Endodermal cell (in vitro differentiated cells): Measurements from ENCODE around the gene ZHX3. TPM values are rescaled to one million over a fixed set of nuclear protein-coding genes. Genes with fewer than 3 reads are reported as not detected.
A peak's percentile ranks its signal among the peaks of the same experiment; 100 is the strongest.

Experiments used
- DNase-seq: peaks from one replicate; pipeline ENCODE4 v3.0.0-alpha.2; 2017
- H3K27ac ChIP-seq: 2 replicates; pipeline ENCODE4 v1.5.1; 2013; ENCODE audit warnings: mild to moderate bottlenecking, low read depth, low read length, moderate library complexity
- H3K27me3 ChIP-seq: 2 replicates; pipeline ENCODE4 v1.6.1; 2013; ENCODE audit warnings: mild to moderate bottlenecking, low read length, moderate library complexity; ENCODE audit not compliant: insufficient read depth, control insufficient read depth, poor library complexity, severe bottlenecking
- H3K36me3 ChIP-seq: 2 replicates; pipeline ENCODE4 v1.7.0; 2013; ENCODE audit warnings: mild to moderate bottlenecking, low read length, moderate library complexity; ENCODE audit not compliant: control insufficient read depth, insufficient read depth
- H3K4me1 ChIP-seq: one replicate; pipeline ENCODE4 v1.7.0; 2013; ENCODE audit warnings: low read length; ENCODE audit not compliant: control insufficient read depth, insufficient read depth
- H3K4me3 ChIP-seq: 2 replicates; pipeline ENCODE4 v1.5.1; 2013; ENCODE audit warnings: mild to moderate bottlenecking, low read length, moderate library complexity
- H3K9ac ChIP-seq: 2 replicates; pipeline ENCODE4 v1.6.1; 2013; ENCODE audit warnings: mild to moderate bottlenecking, low read length, moderate library complexity; ENCODE audit not compliant: poor library complexity, severe bottlenecking; ENCODE audit errors: extremely low read depth
- H3K9me3 ChIP-seq: 2 replicates; pipeline ENCODE4 v1.6.1; 2013; ENCODE audit warnings: mild to moderate bottlenecking, low read length, moderate library complexity; ENCODE audit not compliant: control insufficient read depth
- H3K27ac Mint-ChIP-seq: 2 replicates; pipeline ENCODE4 v1.8.0; 2020; ENCODE audit warnings: mixed read lengths
- H3K27me3 Mint-ChIP-seq: 2 replicates; pipeline ENCODE4 v1.8.0; 2021; ENCODE audit warnings: mild to moderate bottlenecking, mixed read lengths; ENCODE audit not compliant: insufficient read depth
- H3K36me3 Mint-ChIP-seq: 2 replicates; pipeline ENCODE4 v1.8.0; 2020; ENCODE audit warnings: low read depth, mixed read lengths
- H3K4me1 Mint-ChIP-seq: 2 replicates; pipeline ENCODE4 v1.8.0; 2020; ENCODE audit warnings: mixed read lengths
- H3K4me3 Mint-ChIP-seq: 2 replicates; pipeline ENCODE4 v1.8.0; 2020; ENCODE audit warnings: mild to moderate bottlenecking, moderate library complexity, mixed read lengths
- H3K9me3 Mint-ChIP-seq: 2 replicates; pipeline ENCODE4 v1.8.0; 2020; ENCODE audit warnings: mild to moderate bottlenecking, mixed read lengths
- CTCF ChIP-seq: fragments of 200-600 bp; sonication (generic); conservative IDR thresholded peaks from 2 replicates; pipeline ENCODE4 v1.5.0; 2021; ENCODE audit warnings: antibody characterized with exemption, mild to moderate bottlenecking
- WGBS, 2 experiments: methylation state at CpG; one replicate each; pipeline versions ENCODE4 v1.1.5 to v1.1.7; 2013; ENCODE audit warnings: missing lambda C conversion rate in 2 of 2, mixed read lengths in 1 of 2; ENCODE audit not compliant: insufficient coverage in 1 of 2, insufficient read length in 1 of 2; 5-methylcytosine and 5-hydroxymethylcytosine counted together
- total RNA-seq, 2 donors: library from RNA; stranded (reverse); fragmentation: NEBNext Ultra II Directional in 1 of 2; extraction: Animal tissue kit (Norgen Biotek cat#: 25700) in 1 of 2; gene quantifications; 2 replicates in 1 of 2; 3 replicates in 1 of 2; pipeline ENCODE4 v1.2.1, GENCODE V29; 2021

The ZHX3 gene
- total RNA-seq, 2 donors from 2014 or later: 5.4 to 5.5 TPM

- Histone ChIP-seq H3K9ac (no peak overlapping the region), H3K4me3 (no peak overlapping the region), H3K9me3 (no peaks in the 10 kb centered on the region), H3K27me3 (no peaks in the 10 kb centered on the region), H3K27ac (no peak overlapping the region), H3K36me3 (peaks cover 4% of the 10 kb centered on the region), H3K4me1 (no peaks in the 10 kb centered on the region)
- no peak for TF ChIP-seq CTCF
- H3K4me1 Mint-ChIP-seq: peaks cover 5% of the 10 kb centered on the region
- H3K27me3 Mint-ChIP-seq: no peaks in the 10 kb centered on the region
- no peak overlapping the region for H3K4me3 Mint-ChIP-seq
- no peak for DNase-seq
- no peaks in the 10 kb centered on the region for H3K9me3 Mint-ChIP-seq
- H3K36me3 Mint-ChIP-seq: peaks cover 10% of the 10 kb centered on the region
- no peak overlapping the region for H3K27ac Mint-ChIP-seq
- WGBS, 2 experiments: 93 to 97% methylated on average over 6 to 13 of the region's 13 CpGs
Measured at GRCh38 chr20:41348430-41349172, 31.1 kb upstream of the ZHX3 start.

GRCh38 chr20:41347523-41348429, 30.2 kb upstream of the ZHX3 start:
- H3K9ac ChIP-seq: peak overlapping the region; percentile 20
- 88 to 92% methylated on average over 9 to 13 of the region's 13 CpGs for WGBS, 2 experiments
- no peaks in the 10 kb centered on the region for H3K9me3 Mint-ChIP-seq

GRCh38 chr20:41345729-41346067, 28.2 kb upstream of the ZHX3 start:
- no peak overlapping the region for H3K27ac ChIP-seq
- TF ChIP-seq CTCF: no peak
- peaks cover 4% of the 10 kb centered on the region for H3K36me3 ChIP-seq
- peaks cover 8% of the 10 kb centered on the region for H3K4me1 Mint-ChIP-seq
- H3K9me3 Mint-ChIP-seq: no peaks in the 10 kb centered on the region
- H3K27me3 Mint-ChIP-seq: no peaks in the 10 kb centered on the region
- DNase-seq: no peak
- no peak overlapping the region for H3K9ac ChIP-seq
- H3K36me3 Mint-ChIP-seq: no peaks in the 10 kb centered on the region
- no peak overlapping the region for H3K27ac Mint-ChIP-seq
- no peaks in the 10 kb centered on the region for H3K9me3 ChIP-seq
- H3K4me3 ChIP-seq: no peak overlapping the region
- H3K4me1 ChIP-seq: no peaks in the 10 kb centered on the region
- no peak overlapping the region for H3K4me3 Mint-ChIP-seq
- 91 to 92% methylated on average over 15 to 17 of the region's 17 CpGs for WGBS, 2 experiments
- no peaks in the 10 kb centered on the region for H3K27me3 ChIP-seq

More at GRCh38 chr20:41347523-41348429, 30.2 kb upstream of the ZHX3 start:
- no peak for TF ChIP-seq CTCF
- Histone ChIP-seq H3K36me3 (peaks cover 4% of the 10 kb centered on the region), H3K4me1 (no peaks in the 10 kb centered on the region), H3K27ac (no peak overlapping the region), H3K27me3 (no peaks in the 10 kb centered on the region), H3K4me3 (no peak overlapping the region), H3K9me3 (no peaks in the 10 kb centered on the region)
- H3K27me3 Mint-ChIP-seq: no peaks in the 10 kb centered on the region
- H3K4me3 Mint-ChIP-seq: no peak overlapping the region
- peaks cover 6% of the 10 kb centered on the region for H3K4me1 Mint-ChIP-seq
- peaks cover 5% of the 10 kb centered on the region for H3K36me3 Mint-ChIP-seq
- peak overlapping the region; percentile 82 for H3K27ac Mint-ChIP-seq
- DNase-seq: no peak
